Islet of Langerhans (tissue), 1 donor: ENCODE results near the gene CERS6.
"Not testable (repeated sequence)": the region's sequence is repeated elsewhere in the genome, so short reads cannot be mapped to it uniquely, and the experiment has no call there.

Source experiments
- FAIRE-seq: peaks from one replicate; lab custom pipeline; 2011; peaks lifted over from hg19 to GRCh38; lab: Jason Lieb, UNC

Gene CERS6, protein sequence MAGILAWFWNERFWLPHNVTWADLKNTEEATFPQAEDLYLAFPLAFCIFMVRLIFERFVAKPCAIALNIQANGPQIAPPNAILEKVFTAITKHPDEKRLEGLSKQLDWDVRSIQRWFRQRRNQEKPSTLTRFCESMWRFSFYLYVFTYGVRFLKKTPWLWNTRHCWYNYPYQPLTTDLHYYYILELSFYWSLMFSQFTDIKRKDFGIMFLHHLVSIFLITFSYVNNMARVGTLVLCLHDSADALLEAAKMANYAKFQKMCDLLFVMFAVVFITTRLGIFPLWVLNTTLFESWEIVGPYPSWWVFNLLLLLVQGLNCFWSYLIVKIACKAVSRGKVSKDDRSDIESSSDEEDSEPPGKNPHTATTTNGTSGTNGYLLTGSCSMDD

DNA sequence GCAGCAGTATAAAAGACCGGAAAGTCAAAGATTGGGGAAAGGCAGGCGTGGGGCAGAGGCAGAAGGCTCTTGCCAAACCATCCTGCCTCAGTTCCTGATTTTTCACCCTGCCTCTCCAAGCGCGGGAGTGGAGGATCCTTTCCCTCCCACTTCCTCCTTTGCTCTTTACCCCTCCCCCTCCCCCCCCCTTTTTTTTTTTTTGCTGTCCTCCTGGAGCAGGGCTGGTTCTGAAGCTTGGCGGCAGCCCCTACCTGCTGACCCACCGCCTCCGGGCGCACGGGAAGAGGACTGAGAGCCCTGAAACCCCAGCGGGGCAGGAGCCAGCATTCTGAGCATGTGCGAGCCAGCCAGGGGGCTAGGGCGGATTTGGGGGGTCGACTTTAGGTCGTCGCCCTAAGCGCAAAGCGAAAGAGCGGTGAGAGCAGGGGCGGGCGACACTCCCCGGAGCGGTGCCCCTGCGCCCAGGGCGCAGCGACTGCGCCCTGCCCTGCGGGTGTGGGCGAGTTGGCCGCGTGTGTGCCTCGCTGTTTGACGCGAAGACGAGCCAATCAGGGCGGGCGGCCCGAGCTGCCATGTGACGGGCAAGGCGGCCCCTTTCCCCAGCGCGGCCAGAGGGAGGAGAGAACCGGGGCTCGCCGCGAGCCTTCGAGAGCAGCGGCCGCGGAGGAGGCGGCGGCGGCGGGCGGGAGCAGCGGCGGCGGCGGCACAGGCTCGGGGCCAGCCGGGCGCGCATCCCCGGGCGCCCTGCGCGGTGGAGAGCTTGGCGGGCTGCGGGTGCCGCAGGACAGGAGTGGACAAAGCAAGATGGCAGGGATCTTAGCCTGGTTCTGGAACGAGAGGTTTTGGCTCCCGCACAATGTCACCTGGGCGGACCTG lies at the start of gene CERS6:
Gene CERS6, plus strand, starts transcription at position 628 of the 876 bp plus-strand sequence. Its CDS starts 177 bp downstream, at position 805.
- FAIRE-seq = no peak

DNA sequence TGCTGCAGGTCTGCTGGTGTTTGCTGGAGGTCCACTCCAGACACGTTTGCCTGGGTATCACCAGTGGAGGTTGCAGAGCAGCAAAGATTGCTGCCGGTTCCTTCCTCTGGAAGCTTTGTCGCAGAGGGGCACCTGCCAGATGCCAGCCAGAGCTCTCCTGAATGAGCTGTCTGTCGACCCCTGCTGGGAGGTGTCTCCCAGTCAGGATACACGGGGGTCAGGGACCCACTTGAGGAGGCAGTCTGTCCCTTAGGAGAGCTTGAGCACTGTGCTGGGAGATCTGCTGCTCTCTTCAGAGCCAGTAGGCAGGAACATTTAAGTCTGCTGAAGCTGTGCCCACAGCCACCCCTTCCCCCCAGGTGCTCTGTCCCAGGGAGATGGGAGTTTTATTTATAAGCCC lies 43.8 kb upstream of the CERS6 start:
- FAIRE-seq = not testable (repeated sequence)

GRCh38 chr2:168413101-168413500 lies 43.0 kb upstream of the CERS6 start:
- FAIRE-seq = not testable (repeated sequence)

DNA sequence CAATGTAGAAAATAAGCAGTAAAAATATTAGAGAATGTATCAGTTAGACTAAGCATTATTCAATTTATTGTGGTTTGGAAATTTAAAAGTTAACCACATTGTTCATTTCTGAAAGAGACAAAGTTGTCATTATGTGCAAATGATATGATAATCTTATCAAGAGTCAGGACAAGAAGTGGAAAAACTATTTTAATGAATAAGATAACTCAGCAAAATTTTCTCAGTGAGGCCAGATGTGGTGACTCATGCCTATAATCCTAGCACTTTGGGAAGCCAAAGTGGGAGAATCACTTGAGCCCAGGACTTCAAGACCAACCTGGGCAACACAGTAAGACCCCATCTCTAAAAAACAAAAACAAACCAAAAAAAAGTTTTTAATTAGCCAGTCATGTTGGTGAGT lies 39.5 kb upstream of the CERS6 start:
- FAIRE-seq = no peak

DNA sequence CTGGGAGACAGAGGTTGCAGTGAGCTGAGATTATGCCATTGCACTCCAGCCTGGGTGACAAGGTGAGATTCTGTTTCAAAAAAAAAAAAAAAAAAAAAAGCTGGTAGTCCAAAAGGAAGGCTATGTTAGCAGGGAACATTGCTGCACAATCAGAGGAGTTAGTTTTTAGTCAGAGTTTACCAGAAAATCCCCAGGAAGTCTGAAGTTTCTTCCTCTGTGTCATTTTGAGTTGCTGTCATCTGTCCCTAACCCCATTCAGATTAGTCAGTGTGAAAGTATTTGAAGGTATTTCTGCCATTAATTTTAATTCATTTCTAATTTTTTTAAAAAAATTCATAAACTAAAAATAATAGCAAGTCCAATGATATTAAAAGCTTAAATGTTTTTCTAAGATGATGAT lies 33.5 kb upstream of the CERS6 start:
- no peak for FAIRE-seq

- no peak for FAIRE-seq
Observed at GRCh38 chr2:168424112-168424951, 31.7 kb upstream of the CERS6 start.

DNA sequence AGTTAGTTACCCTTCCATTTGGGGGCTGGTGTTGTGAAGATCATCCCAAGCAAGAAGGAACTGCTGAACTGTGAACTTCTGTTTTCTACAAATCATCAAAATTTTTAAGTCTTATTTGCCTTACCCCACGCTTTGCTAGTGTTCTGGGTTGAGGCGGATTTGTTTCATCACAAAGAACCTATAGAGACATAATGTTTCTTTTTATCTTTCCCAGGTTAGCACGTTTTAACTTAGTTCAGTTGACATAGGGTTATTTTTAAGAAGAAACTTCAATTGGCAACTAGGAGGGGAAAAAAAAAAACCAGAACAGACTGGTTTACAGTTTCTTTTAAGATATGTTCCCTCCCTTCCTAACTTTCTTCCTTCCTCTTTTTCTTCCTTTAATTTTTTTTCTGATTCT lies 31.1 kb upstream of the CERS6 start:
- no peak for FAIRE-seq

DNA sequence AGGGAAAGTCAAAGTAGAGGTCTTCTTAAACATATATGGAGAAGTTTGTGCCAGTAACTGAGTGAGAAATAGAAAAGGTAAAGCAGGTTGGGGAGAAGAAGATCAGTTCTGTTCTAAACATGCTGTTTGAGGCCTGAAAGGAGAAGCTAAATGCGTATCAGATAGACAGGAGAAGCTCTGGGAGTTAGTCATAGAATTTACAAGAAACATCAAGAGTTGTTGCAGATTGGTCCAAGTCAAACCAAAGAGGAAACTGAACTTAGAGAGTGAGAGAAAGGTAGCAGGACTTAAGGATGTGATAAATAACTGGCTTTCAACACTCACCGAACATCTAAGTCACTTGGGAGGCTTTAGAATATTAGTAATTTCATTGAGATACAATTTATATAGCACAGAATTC lies 29.2 kb upstream of the CERS6 start:
- FAIRE-seq = no peak

DNA sequence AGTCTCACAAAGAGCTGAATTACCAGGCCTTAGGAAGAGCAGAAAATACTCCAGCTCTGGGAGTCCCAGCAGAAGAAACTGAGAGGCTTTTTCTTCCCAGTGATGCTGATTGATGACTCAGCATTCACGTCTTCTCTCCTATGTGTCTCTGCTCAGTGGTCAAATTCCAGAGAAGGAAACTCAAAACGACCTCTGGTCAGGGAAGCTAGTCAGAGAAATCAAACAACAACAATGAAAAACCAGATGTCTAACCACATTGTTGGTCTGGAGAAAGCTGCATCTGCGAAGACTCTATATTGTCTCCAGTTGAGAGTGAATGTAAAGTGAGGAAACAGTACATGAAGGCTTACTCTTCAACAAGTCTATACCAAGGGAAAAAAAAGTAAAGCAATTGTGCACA lies 28.6 kb upstream of the CERS6 start:
- no peak for FAIRE-seq

DNA sequence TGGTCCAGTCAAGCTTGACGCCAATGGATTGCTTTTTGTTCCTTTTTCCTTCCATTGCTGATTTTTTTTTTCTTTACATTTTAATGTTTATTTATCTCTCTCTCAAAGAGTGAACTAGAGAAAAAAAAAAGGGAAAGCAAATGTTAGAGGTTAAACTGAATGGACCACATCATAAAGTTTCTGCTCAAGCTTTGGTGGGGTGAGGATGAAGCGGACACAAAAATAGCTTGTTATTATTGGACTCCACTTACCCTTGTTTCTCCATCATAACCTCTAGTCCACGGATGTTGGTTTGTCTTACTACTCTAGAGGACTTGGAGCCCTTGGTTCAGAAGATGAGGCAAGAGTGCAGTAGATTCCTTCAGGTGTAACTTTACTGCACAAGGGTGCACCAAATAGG lies 27.6 kb upstream of the CERS6 start:
- FAIRE-seq = no peak

- no peak for FAIRE-seq
Observed at GRCh38 chr2:168429988-168430387, 26.1 kb upstream of the CERS6 start.

DNA sequence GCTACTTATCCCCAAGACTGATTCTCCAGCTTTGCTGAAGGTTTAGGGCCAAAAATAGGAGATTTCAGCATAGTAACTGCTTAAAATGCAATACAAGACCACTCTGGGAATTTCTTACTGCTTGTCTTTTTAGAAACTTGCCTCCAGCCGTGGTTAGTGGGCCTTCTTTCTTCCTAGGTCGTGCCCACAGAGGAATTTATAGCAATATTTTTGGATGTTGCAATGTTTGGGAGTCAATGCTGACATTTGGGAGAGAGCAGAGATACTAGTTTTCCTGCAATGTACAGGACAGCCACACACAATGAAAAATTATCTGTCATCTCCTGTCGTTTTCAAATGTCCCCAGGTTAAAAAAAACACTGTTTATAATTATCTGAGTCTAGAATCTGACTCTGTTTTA lies 25.6 kb upstream of the CERS6 start:
- FAIRE-seq = no peak

GRCh38 chr2:168431301-168432024 lies 24.6 kb upstream of the CERS6 start:
- no peak for FAIRE-seq

DNA sequence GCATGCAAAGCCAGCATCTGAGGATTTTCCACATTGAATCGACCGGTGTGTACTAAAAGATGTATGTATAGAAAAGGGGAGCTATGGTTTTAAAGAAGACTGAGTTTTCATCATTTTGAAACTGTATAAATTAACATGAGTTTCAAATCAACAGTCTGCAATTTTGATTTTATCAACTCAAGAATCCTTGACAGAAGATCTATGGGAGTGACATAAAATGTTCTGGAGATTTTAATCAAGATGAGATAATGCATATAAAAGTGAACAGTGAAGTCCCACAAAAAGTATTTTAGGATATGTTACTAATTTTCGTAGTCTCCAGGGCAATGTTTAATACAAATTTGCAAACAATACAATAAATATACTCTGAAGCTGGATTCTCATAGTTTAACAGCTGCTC lies 24.0 kb upstream of the CERS6 start:
- no peak for FAIRE-seq

DNA sequence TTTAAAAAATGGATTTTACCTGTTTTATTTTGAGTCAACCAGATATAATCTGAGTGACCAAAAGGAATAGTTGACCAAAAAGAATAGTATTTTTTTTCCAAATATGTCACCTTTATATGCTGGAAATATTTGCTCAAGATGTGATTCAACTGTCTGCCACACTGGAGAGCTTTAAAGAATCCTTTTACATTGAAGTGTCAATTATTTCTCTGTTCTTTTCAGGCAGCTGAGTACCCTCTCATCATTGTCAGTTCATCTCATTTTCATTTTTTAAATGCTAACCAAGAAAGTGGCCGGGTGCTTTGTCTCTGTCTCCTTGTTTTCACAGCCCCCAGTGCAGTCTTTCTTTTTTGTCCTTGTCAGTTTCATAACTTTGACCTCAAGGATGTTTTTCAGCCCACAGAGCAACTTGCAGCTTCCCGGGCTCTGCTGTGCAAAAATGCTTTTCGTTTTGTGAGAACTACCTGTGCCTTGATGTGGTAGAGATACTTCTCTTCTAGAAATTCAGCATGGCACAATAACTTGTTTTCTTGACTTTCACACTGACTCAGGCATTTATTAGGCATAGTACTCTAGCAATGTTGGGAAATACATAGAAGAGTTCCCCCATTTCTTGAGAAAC lies 23.4 kb upstream of the CERS6 start:
- no peak for FAIRE-seq

DNA sequence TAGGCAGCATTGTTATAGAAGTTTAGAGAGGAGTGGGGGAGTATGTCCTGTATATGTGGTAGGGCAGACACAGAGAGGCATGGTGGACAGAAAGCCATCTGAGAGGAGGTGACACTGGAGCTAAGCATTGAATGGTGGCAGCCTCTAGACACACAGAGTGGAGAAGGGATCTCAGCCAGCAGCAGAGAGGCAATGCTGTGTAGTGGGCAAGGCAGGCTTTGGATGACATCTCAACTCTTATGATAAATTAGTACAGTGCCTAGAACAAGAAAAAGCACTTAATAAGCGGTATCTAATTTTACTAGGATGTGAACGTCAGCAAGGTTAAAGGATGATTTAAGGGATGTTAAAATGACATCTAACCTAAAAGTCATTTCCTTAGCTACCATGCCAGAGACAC lies 22.5 kb upstream of the CERS6 start:
- FAIRE-seq = no peak

GRCh38 chr2:168434146-168434545 lies 21.9 kb upstream of the CERS6 start:
- no peak for FAIRE-seq

DNA sequence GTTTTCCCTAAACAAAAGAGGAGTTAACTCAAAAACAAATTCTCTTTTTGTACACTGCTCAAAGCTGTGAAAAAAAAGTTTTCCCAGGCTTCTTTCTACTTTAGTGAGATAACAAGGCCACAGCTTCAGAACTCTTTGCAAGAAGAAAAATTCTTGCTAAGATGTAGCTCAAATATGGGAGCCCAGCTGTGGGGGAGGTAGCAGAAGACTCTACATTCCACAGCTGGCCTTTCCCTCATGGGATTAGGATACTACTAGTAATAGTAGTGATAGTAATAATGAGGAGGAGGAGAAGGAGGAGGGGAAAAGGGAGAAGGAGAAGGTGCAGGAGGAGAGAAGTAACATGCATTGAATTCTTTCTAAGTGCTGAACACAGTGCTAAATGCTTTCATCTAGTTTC lies 19.2 kb upstream of the CERS6 start:
- no peak for FAIRE-seq

DNA sequence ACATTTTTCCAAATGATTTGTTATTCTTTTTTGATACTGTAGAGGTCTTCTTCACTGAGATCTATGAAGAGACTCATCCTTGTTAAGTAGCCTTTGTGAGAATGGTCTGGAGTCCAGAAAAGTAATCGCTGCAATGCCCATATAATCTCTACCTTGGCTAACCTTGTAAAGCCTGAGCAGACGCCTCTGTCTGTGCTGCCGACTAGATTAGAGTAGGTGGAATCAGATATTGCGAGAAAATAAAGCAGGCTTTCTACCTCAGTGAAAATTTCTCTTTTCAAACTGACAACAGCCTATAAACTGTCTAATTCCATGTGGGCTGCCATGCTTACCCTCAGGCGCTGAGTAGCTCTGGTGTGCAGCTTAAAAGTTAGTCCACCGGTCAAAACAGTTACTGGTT lies 17.5 kb upstream of the CERS6 start:
- FAIRE-seq = no peak

- FAIRE-seq = no peak
Observed at GRCh38 chr2:168439536-168439935, 16.5 kb upstream of the CERS6 start.

GRCh38 chr2:168441214-168441872 lies 14.7 kb upstream of the CERS6 start:
- no peak for FAIRE-seq
